HG02798 (cell line): ENCODE measurements around the gene UNC13A.

Experiments used
- ATAC-seq: cut with Tn5 transposase; IDR thresholded peaks from one replicate; pipeline ENCODE4 v1.9.1; 2021; ENCODE audit warnings: mild to moderate bottlenecking; ENCODE audit not compliant: unreplicated experiment, poor library complexity

UNC13A gene

GRCh38 chr19:17673937-17674799 is 14.0 kb downstream of the UNC13A start:
- no peak for ATAC-seq

DNA sequence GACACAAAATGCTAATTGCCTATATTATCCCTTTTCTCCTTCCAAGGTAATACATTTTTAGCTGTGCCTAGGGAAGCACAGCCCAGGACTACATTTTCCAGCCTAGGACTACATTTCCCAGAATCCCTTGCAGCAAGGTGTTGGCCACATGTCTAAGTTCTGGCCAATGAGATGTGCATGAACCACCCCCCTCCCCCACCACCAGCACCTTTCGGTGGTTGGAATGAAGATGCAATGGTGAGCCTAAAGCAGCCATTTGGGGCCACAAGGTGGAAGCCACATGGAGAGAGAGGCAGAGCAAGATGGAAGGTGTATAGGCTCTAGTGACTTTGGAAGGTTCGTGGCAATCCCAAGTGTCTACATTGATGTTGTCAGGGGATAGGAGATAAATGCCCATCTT is 16.2 kb downstream of the UNC13A start:
- ATAC-seq: no peak

- no peak for ATAC-seq
Measured at GRCh38 chr19:17669419-17669818, 18.7 kb downstream of the UNC13A start.

- ATAC-seq: no peak
Measured at GRCh38 chr19:17665058-17665457, 23.1 kb downstream of the UNC13A start.

GRCh38 chr19:17659996-17660395 is 28.2 kb downstream of the UNC13A start:
- no peak for ATAC-seq

DNA sequence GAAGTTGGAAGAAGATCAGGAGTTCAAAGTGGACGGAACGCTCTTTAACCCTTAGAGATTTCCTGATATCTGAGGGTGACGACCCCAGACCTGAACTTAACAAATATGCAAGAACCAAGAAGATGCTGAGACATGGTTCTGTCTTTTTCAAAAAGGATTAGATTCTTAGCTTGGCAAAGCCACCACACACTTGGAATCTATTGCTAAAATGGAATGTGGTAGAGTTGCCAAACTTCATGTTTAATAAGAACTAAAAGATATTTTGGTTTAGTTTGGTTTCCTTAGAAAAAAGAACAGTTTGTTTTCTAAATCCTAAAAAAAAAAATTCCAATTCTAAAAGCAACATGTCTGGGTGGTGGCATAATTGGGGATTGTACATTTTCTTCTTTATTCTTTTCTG is 29.5 kb downstream of the UNC13A start:
- no peak for ATAC-seq

GRCh38 chr19:17658240-17658639 is 29.9 kb downstream of the UNC13A start:
- ATAC-seq: no peak

GRCh38 chr19:17656970-17657369 is 31.2 kb downstream of the UNC13A start:
- no peak for ATAC-seq

DNA sequence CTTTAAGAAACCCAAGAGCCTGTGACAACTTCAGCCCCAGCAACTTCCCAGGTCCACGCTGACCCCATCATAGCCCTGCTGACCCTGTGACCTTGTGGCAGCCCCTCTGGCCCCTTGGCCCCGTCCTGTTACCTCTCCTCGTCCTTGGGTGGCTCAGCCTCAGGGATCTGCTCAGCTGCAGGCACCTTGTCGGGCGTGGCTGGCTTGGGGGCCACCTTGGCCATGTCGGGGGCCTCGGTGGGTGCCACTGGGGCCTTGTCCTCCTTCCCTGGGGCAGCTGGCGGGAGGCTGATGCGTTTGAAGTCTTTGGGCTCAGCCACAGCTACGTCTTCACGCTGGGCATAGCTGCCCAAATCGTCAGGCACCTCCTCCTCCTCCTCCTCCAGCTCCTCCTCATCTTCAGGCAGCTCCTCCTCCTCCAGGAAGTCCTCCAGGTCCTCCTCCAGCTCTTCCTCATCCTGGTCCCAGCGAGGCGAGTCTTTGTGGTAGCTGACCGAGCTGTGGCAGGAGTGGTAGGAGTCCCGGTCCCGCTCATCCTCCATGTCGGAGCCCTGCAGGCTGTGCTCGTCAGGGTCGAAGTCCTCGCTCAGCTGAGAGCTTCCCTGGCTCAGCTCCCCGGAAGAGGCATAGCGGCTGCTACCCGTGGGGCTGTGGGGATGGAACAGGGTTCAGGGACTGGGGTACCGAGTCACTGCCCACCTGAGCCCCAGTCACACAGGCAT is 32.2 kb downstream of the UNC13A start:
- ATAC-seq: no peak

- no peak for ATAC-seq
Measured at GRCh38 chr19:17654993-17655392, 33.2 kb downstream of the UNC13A start.

GRCh38 chr19:17652627-17653026 is 35.5 kb downstream of the UNC13A start:
- no peak for ATAC-seq

DNA sequence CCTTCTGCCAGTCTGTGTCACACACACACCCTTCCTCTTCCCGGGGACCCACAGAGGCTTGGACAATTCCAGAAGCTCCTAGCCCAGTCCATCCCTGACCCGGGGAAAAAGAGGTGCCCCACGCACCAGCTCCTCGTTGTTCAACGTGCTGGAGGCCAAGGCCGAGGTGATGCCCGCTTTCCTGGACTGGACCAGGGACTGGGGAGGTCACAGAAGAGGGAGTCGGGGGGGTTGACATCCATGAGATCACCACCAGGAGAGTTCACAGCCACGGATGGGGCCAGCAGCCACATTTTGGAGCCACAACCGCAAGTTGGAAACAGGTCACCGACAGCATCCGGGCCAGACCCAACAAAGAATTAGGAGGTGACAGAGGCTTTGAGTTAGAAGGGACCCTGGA is 39.4 kb downstream of the UNC13A start:
- no peak for ATAC-seq

- no peak for ATAC-seq
Measured at GRCh38 chr19:17648097-17648660, 40.0 kb downstream of the UNC13A start.

DNA sequence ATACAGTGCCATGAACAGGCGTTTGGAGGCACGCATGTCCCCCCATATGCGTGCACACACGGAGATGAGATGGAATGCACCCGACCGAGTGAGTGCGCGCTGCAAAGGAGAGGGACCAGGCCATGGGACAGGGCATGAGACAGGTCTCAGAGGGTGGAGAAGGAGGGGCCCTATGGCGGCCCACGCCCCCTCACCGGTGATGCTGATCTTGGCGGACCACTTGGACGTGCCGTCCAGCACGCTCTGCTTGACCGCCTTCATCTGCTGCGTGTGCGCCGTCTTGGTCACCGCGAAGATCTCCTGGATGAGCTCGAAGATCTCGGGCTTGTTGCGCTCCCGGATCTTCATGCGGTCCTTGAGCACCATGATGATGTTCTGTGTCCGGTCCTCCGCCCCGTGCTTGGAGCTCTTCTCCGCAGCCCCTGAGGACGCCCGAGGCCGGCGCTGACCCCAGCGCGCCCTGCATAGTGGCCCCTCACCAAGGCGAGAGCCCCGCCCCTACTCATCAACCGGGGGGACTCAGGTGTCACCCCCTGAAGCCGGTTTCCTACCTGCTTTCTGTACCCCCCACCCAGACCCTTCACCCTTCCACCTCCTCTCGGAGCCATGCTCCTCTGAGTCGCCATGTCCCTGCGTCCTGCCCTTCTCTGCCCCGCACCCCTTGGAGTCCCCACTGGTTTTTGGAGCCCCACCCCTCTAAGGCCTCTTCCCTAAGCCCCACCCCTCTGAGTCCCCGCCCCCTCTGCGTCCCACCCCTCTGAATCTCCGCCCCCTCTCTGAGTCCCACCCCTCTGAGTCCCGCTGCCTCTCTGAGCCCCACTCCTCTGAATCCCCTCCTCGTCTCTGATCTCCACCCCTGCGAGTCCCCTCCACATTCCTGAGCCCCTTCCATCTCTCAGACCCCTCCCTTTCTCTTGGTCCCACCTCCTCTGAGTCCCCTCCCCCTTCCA is 40.8 kb downstream of the UNC13A start:
- ATAC-seq: no peak

DNA sequence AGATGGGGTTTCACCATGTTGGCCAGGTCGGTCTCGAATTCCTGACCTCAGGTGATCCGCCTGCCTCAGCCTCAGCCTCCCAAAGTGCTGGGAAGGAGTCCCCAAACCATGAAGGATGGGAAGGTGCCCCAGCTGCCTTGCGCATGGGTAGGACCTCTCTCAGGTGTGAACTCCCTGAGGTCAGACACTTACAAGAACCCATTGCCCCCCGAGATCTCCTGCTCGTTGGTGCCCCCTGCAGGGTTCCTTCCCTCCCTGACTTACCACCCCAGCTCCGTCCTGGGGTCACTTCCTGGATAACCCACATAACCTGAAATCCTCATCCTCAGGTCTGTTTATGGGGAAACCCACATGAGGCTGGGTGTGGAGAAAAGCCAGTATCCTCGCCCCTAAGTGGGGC is 41.7 kb downstream of the UNC13A start:
- ATAC-seq: no peak

DNA sequence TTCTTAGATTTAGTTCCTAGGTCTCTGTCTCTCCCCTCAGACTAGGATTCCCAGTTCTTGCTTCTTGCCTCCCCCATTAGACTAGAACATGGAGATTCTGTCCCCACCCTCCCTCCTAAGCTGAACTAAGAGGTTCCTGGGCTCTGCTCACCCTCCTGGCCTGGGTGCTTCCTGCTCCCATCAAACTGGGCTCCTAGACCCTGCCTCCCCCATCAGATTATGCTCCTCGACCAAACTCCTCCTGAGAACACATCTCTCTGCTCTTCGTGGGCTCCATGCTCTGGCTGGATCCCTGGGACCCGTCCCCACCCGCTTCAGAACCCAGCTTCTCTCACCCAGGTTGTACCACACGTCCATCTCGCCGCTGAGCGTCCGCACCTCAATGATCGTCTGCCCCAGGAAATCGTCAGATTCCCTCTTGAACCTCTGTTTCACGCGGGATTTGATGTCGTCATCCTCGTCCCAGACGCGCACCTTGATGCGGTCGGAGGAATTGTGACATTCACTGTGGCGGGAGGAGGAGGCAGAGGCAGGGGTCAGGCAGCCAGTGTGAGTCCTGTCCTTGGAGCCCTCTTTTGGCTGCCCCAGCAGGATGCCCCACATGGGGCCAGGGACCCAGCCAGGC is 42.7 kb downstream of the UNC13A start:
- no peak for ATAC-seq

DNA sequence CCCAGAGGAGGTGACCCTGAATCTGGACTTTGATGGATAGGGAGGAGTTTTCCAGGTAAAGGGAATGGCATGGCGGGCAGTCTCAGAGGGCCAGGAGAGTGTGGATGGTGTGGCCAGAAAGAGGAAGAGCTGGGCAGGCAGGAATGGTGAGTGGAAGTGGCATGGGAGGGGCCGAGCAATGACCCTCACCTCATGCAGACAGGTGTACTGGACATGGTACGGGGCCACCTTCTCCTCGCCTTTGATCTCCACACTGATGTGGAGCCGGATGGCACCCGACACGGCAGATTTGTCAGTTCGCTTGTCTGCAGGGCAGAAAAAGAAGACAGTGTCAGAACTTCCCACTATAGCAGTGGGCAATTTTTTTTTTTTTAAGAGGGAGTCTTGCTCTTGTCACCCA is 45.5 kb downstream of the UNC13A start:
- ATAC-seq: no peak

- ATAC-seq: no peak
Measured at GRCh38 chr19:17641846-17642245, 46.3 kb downstream of the UNC13A start.

- no peak for ATAC-seq
Measured at GRCh38 chr19:17641181-17641580, 47.0 kb downstream of the UNC13A start.

DNA sequence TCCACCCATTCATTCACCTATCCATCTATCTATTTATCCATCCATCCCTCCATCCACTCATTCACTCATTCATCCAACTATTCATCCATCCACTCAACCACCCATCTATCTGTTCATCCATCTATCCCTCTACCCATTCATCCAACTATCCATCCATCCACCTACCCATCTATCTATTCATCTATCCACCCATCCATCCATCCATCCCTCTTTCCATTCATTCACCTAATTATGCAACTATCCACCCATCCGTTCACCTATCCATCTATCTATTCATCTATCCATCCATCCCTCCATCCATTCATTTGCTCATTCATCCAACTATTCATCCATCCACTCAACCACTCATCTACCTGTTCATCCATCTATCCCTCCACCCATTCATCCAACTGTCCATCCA is 54.5 kb downstream of the UNC13A start:
- ATAC-seq: no peak
